H9 (cell line): ENCODE results near the gene STMN3. TPM values are rescaled to one million over a fixed set of nuclear protein-coding genes. Genes with fewer than 3 reads are reported as not detected.

ENCODE experiments used
- DNase-seq: peaks from one replicate; pipeline ENCODE4 v3.0.0-alpha.2; 2017
- H2AFZ ChIP-seq: one replicate; pipeline ENCODE4 v1.6.1; 2013; ENCODE audit warnings: mild to moderate bottlenecking, low read length, control low read depth, moderate library complexity
- H2AK5ac ChIP-seq: 2 replicates; pipeline ENCODE4 v1.6.1; 2013; ENCODE audit warnings: low read length, control low read depth, mixed read lengths; ENCODE audit not compliant: insufficient read length
- H2BK120ac ChIP-seq: one replicate; pipeline ENCODE4 v1.6.1; 2013; ENCODE audit warnings: low read depth, mild to moderate bottlenecking, low read length, control low read depth, inconsistent platforms; ENCODE audit not compliant: poor library complexity, severe bottlenecking
- H2BK12ac ChIP-seq: 2 replicates; pipeline ENCODE4 v1.6.1; 2013; ENCODE audit warnings: low read length, control low read depth, mixed read lengths, low read depth; ENCODE audit not compliant: insufficient read length
- H2BK15ac ChIP-seq: 2 replicates; pipeline ENCODE4 v1.6.1; 2013; ENCODE audit warnings: low read depth, low read length, control low read depth
- H2BK20ac ChIP-seq: one replicate; pipeline ENCODE4 v1.6.1; 2013; ENCODE audit warnings: low read depth, mild to moderate bottlenecking, low read length, control low read depth, inconsistent platforms; ENCODE audit not compliant: poor library complexity, severe bottlenecking
- H2BK5ac ChIP-seq: 2 replicates; pipeline ENCODE4 v1.6.1; 2013; ENCODE audit warnings: low read length, control low read depth, mixed read lengths; ENCODE audit not compliant: insufficient read length
- H3K14ac ChIP-seq: 2 replicates; pipeline ENCODE4 v1.6.1; 2013; ENCODE audit warnings: low read length, control low read depth; ENCODE audit not compliant: insufficient read depth
- H3K18ac ChIP-seq: 2 replicates; pipeline ENCODE4 v1.6.1; 2013; ENCODE audit warnings: low read depth, mild to moderate bottlenecking, mixed read lengths, low read length, control low read depth; ENCODE audit not compliant: insufficient read length
- H3K23ac ChIP-seq: 2 replicates; pipeline ENCODE4 v1.6.1; 2013; ENCODE audit warnings: low read length, control low read depth, mixed read lengths, low read depth; ENCODE audit not compliant: insufficient read length
- H3K23me2 ChIP-seq: 2 replicates; pipeline ENCODE4 v1.6.1; 2013; ENCODE audit warnings: low read depth, mild to moderate bottlenecking, mixed read lengths, low read length, control low read depth; ENCODE audit not compliant: insufficient read length, poor library complexity, severe bottlenecking
- H3K27ac ChIP-seq: 2 replicates; pipeline ENCODE4 v1.5.1; 2013; ENCODE audit warnings: low read length, control low read depth, mixed read lengths, low read depth; ENCODE audit not compliant: insufficient read length
- H3K27me3 ChIP-seq: 2 replicates; pipeline ENCODE4 v1.6.1; 2013; ENCODE audit warnings: low read length, control low read depth, inconsistent platforms; ENCODE audit not compliant: insufficient read depth
- H3K4ac ChIP-seq: 2 replicates; pipeline ENCODE4 v1.6.1; 2013; ENCODE audit warnings: low read depth, mild to moderate bottlenecking, control low read depth, inconsistent platforms, low read length, moderate library complexity
- H3K4me1 ChIP-seq: 2 replicates; pipeline ENCODE4 v1.6.1; 2013; ENCODE audit warnings: low read length, control low read depth, inconsistent platforms; ENCODE audit not compliant: insufficient read depth
- H3K4me2 ChIP-seq: 2 replicates; pipeline ENCODE4 v1.6.1; 2013; ENCODE audit warnings: low read length, control low read depth, mixed read lengths; ENCODE audit not compliant: insufficient read length, insufficient read depth
- H3K56ac ChIP-seq: 2 replicates; pipeline ENCODE4 v1.6.1; 2013; ENCODE audit warnings: low read depth, mild to moderate bottlenecking, mixed read lengths, low read length, control low read depth; ENCODE audit not compliant: insufficient read length
- H3K79me1 ChIP-seq: 2 replicates; pipeline ENCODE4 v1.6.1; 2013; ENCODE audit warnings: low read depth, mild to moderate bottlenecking, moderate library complexity, low read length, control low read depth, inconsistent platforms; ENCODE audit not compliant: insufficient read depth, poor library complexity, severe bottlenecking
- H3K79me2 ChIP-seq: 2 replicates; pipeline ENCODE4 v1.6.1; 2013; ENCODE audit warnings: low read length, control low read depth, inconsistent platforms; ENCODE audit not compliant: insufficient read depth
- H3K9ac ChIP-seq: 2 replicates; pipeline ENCODE4 v1.6.1; 2013; ENCODE audit warnings: low read length, control low read depth, mixed read lengths; ENCODE audit not compliant: insufficient read length; ENCODE audit errors: extremely low read depth
- H3K9me3 ChIP-seq: one replicate; pipeline ENCODE4 v1.6.1; 2013; ENCODE audit warnings: low read depth, low read length, inconsistent platforms; ENCODE audit not compliant: control insufficient read depth
- H3T11ph ChIP-seq: one replicate; pipeline ENCODE4 v1.6.1; 2013; ENCODE audit warnings: mild to moderate bottlenecking, low read length, control low read depth, inconsistent platforms
- H4K20me1 ChIP-seq: one replicate; pipeline ENCODE4 v1.6.1; 2013; ENCODE audit not compliant: control insufficient read depth, insufficient read length, insufficient read depth
- H4K5ac ChIP-seq: 2 replicates; pipeline ENCODE4 v1.6.1; 2013; ENCODE audit warnings: low read depth, mild to moderate bottlenecking, mixed read lengths, low read length, control low read depth; ENCODE audit not compliant: insufficient read length
- H4K8ac ChIP-seq: replicated peaks from 2 replicates; pipeline ENCODE4 v1.6.1; 2013; ENCODE audit warnings: low read length, control low read depth, mixed read lengths, low read depth; ENCODE audit not compliant: insufficient read length
- H4K91ac ChIP-seq: 2 replicates; pipeline ENCODE4 v1.6.1; 2013; ENCODE audit warnings: low read depth, mild to moderate bottlenecking, moderate library complexity, mixed read lengths, low read length, control low read depth; ENCODE audit not compliant: insufficient read length
- H3K27ac Mint-ChIP-seq, 3 experiments: 2 replicates in 2 of 3; 3 replicates in 1 of 3; pipeline ENCODE4 v1.8.0; 2020 to 2021; ENCODE audit warnings: mixed read lengths in 3 of 3, mild to moderate bottlenecking in 1 of 3, moderate library complexity in 1 of 3
- H3K27me3 Mint-ChIP-seq: 2 replicates; pipeline ENCODE4 v1.8.0; 2021; ENCODE audit warnings: low read depth, mild to moderate bottlenecking, moderate library complexity, mixed read lengths
- H3K36me3 Mint-ChIP-seq, 3 experiments: 2 replicates in 2 of 3; 3 replicates in 1 of 3; pipeline ENCODE4 v1.8.0; 2020 to 2021; ENCODE audit warnings: low read depth in 3 of 3, mixed read lengths in 3 of 3; ENCODE audit not compliant: insufficient read depth in 1 of 3
- H3K4me1 Mint-ChIP-seq, 2 experiments: 2 replicates each; pipeline ENCODE4 v1.8.0; 2020; ENCODE audit warnings: mixed read lengths in 2 of 2
- H3K4me3 Mint-ChIP-seq, 2 experiments: 2 replicates in 1 of 2; 3 replicates in 1 of 2; pipeline ENCODE4 v1.8.0; 2020 to 2021; ENCODE audit warnings: mild to moderate bottlenecking in 2 of 2, mixed read lengths in 2 of 2, moderate library complexity in 1 of 2
- H3K9me3 Mint-ChIP-seq, 2 experiments: 2 replicates in 1 of 2; 3 replicates in 1 of 2; pipeline ENCODE4 v1.8.0; 2020; ENCODE audit warnings: mild to moderate bottlenecking in 2 of 2, mixed read lengths in 2 of 2, moderate library complexity in 1 of 2
- CTCF ChIP-seq: fragments of 200-600 bp; sonication (generic); conservative IDR thresholded peaks from 3 replicates; pipeline ENCODE4 v1.8.0; 2021; ENCODE audit warnings: antibody characterized with exemption, mild to moderate bottlenecking
- WGBS: extraction: QIAGEN DNeasy Blood & Tissue Kit; methylation state at CpG from one replicate; pipeline ENCODE4 v1.1.7; 2013; ENCODE audit warnings: missing lambda C conversion rate, low lambda C conversion rate, mixed read lengths; ENCODE audit not compliant: insufficient read length; ENCODE audit errors: extremely low coverage; 5-methylcytosine and 5-hydroxymethylcytosine counted together
- total RNA-seq: library from RNA; stranded (reverse); gene quantifications from 2 replicates; pipeline ENCODE4 v1.2.1, GENCODE V29; 2021

The STMN3 gene
- total RNA-seq, 1 experiment from 2014 or later = 54.0 TPM

GRCh38 chr20:63691711-63692435 is 38.6 kb upstream of the STMN3 start:
- H3K27me3 Mint-ChIP-seq = peaks cover 3% of the 10 kb centered on the region
- Histone ChIP-seq H3K27ac (no peak overlapping the region), H3K14ac (no peak overlapping the region), H3K23me2 (peaks cover 4% of the 10 kb centered on the region), H2BK15ac (no peak overlapping the region), H3K79me2 (no peaks in the 10 kb centered on the region), H3K18ac (no peak overlapping the region), H2AFZ (no peak overlapping the region), H3K4me2 (no peak overlapping the region), H2BK12ac (no peak overlapping the region), H3K27me3 (no peaks in the 10 kb centered on the region), H3K56ac (no peak overlapping the region), H4K8ac (no peak overlapping the region), H2BK120ac (no peak overlapping the region), H3K4me1 (no peaks in the 10 kb centered on the region), H3K9me3 (no peaks in the 10 kb centered on the region), H2AK5ac (no peak overlapping the region), H2BK5ac (no peak overlapping the region), H3K79me1 (no peaks in the 10 kb centered on the region), H3K4ac (no peak overlapping the region), H2BK20ac (no peak overlapping the region), H4K5ac (no peak overlapping the region), H3K23ac (no peak overlapping the region), H4K20me1 (no peaks in the 10 kb centered on the region), H3K9ac (no peak overlapping the region), H4K91ac (no peak overlapping the region), H3T11ph (no peak overlapping the region)
- peaks cover 3 to 5% of the 10 kb centered on the region in 2 experiments; a peak in 3 of 5 replicates for H3K9me3 Mint-ChIP-seq
- no peak overlapping the region for H3K4me3 Mint-ChIP-seq
- no CpG with 5 or more reads among the region's 21 CpGs for WGBS
- peaks cover 2 to 4% of the 10 kb centered on the region in 2 experiments for H3K4me1 Mint-ChIP-seq
- DNase-seq = no peak
- H3K27ac Mint-ChIP-seq = peak overlapping the region in 2 of 3 experiments; percentile 60 to 88; a peak in 3 of 7 replicates
- no peak for TF ChIP-seq CTCF
- H3K36me3 Mint-ChIP-seq = peaks cover 14 to 20% (median 17%) of the 10 kb centered on the region in 3 experiments; a peak in 6 of 7 replicates
